Sigmoid colon (tissue), 4 donors: ENCODE results near the gene APC.

Experiments used
- EP300 ChIP-seq, 4 donors: sonication (generic); formaldehyde crosslinking; IDR thresholded peaks; one replicate each; pipeline ENCODE4 v1.6.1; 2017; ENCODE audit warnings: antibody characterized with exemption in 4 of 4
- POLR2A ChIP-seq, 2 donors: fragments of 450-650 bp; IDR thresholded peaks; one replicate each; pipeline ENCODE4 v1.6.1; 2016; ENCODE audit warnings: antibody characterized with exemption in 2 of 2, mild to moderate bottlenecking in 2 of 2, moderate library complexity in 2 of 2
- POLR2AphosphoS5 ChIP-seq, 4 donors: sonication (generic); formaldehyde crosslinking; IDR thresholded peaks; one replicate each; pipeline ENCODE4 v1.6.1; 2017; ENCODE audit warnings: antibody characterized with exemption in 4 of 4
- TF ChIP-seq, protein P1 (sequence below), 4 experiments: fragments of 450-650 bp in 3 of 4; fragments of 200-600 bp in 1 of 4; IDR thresholded peaks; one replicate each; pipeline ENCODE4 v1.5.1; 2016 to 2019; ENCODE audit warnings: antibody characterized with exemption in 4 of 4, mild to moderate bottlenecking in 3 of 4, moderate library complexity in 2 of 4

- TF ChIP-seq POLR2AphosphoS5 (IDR thresholded peaks at IDR 0.05) (no peak), POLR2A (IDR thresholded peaks at IDR 0.05) (no peak), EP300 (IDR thresholded peaks at IDR 0.05) (no peak)
- TF ChIP-seq, protein P1, sequence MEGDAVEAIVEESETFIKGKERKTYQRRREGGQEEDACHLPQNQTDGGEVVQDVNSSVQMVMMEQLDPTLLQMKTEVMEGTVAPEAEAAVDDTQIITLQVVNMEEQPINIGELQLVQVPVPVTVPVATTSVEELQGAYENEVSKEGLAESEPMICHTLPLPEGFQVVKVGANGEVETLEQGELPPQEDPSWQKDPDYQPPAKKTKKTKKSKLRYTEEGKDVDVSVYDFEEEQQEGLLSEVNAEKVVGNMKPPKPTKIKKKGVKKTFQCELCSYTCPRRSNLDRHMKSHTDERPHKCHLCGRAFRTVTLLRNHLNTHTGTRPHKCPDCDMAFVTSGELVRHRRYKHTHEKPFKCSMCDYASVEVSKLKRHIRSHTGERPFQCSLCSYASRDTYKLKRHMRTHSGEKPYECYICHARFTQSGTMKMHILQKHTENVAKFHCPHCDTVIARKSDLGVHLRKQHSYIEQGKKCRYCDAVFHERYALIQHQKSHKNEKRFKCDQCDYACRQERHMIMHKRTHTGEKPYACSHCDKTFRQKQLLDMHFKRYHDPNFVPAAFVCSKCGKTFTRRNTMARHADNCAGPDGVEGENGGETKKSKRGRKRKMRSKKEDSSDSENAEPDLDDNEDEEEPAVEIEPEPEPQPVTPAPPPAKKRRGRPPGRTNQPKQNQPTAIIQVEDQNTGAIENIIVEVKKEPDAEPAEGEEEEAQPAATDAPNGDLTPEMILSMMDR (IDR thresholded peaks at IDR 0.05) = no peak
Measured at GRCh38 chr5:112710896-112711295, 26.8 kb upstream of the APC start.
